Neural cell (in vitro differentiated cells): Measurements from ENCODE around the gene SCAANT1.

Source experiments
- CTCF ChIP-seq: fragments of 450-650 bp; IDR thresholded peaks from 2 replicates; pipeline ENCODE4 v1.5.1; 2014; ENCODE audit warnings: antibody characterized with exemption, mild to moderate bottlenecking, moderate library complexity; ENCODE audit not compliant: poor library complexity, severe bottlenecking
- EP300 ChIP-seq: fragments of 450-650 bp; conservative IDR thresholded peaks from 2 replicates; pipeline ENCODE4 v1.6.1; 2014; ENCODE audit warnings: antibody characterized with exemption, mild to moderate bottlenecking, moderate library complexity; ENCODE audit not compliant: poor library complexity, severe bottlenecking
- EZH2 ChIP-seq: fragments of 200-600, 300-800 bp; shearing (Covaris generic), sonication (generic); IDR thresholded peaks from 2 replicates; pipeline ENCODE4 v1.6.1; 2014; ENCODE audit warnings: antibody characterized with exemption, low read length, borderline replicate concordance, mild to moderate bottlenecking; ENCODE audit not compliant: insufficient read depth, poor library complexity, severe bottlenecking
- MXI1 ChIP-seq: fragments of 450-650 bp; conservative IDR thresholded peaks from 2 replicates; pipeline ENCODE4 v1.6.1; 2014; ENCODE audit warnings: antibody characterized with exemption, mild to moderate bottlenecking; ENCODE audit not compliant: poor library complexity, severe bottlenecking
- POLR2AphosphoS5 ChIP-seq: IDR thresholded peaks from 2 replicates; pipeline ENCODE4 v1.6.1; 2012

GRCh38 chr3:63927422-63928280, 15.5 kb upstream of the SCAANT1 start:
- no peak for TF ChIP-seq POLR2AphosphoS5
- no peak for TF ChIP-seq CTCF
- TF ChIP-seq EZH2: no peak
- no peak for TF ChIP-seq MXI1
- no peak for TF ChIP-seq EP300
